Keratinocyte (primary cell): ENCODE measurements around the gene TMEM176B. TPM values are rescaled to one million over a fixed set of nuclear protein-coding genes. Genes with fewer than 3 reads are reported as not detected.

Source experiments
- DNase-seq: peaks from one replicate; pipeline ENCODE4 v3.0.0-alpha.2; 2011; ENCODE audit warnings: low read depth, missing footprints, low spot score
- FAIRE-seq: peaks from 2 replicates; lab custom pipeline; 2011; peaks lifted over from hg19 to GRCh38; lab: Jason Lieb, UNC
- H2AFZ ChIP-seq: 2 replicates; pipeline ENCODE4 v1.6.0; 2012; ENCODE audit warnings: low read length, control low read depth, inconsistent platforms; ENCODE audit not compliant: control insufficient read depth
- H3K27ac ChIP-seq: 2 replicates; pipeline ENCODE4 v1.5.1; 2011; ENCODE audit warnings: low read length; ENCODE audit not compliant: control insufficient read depth, insufficient read depth
- H3K27me3 ChIP-seq: 3 replicates; pipeline ENCODE4 v1.6.0; 2011; ENCODE audit warnings: low read length; ENCODE audit not compliant: control insufficient read depth, insufficient read depth; ENCODE audit errors: extremely low read depth
- H3K36me3 ChIP-seq, 2 experiments: 2 replicates in 1 of 2; 3 replicates in 1 of 2; pipeline ENCODE4 v1.5.1; 2011; ENCODE audit warnings: low read length in 2 of 2, mild to moderate bottlenecking in 1 of 2; ENCODE audit not compliant: control insufficient read depth in 2 of 2, insufficient read depth in 2 of 2; ENCODE audit errors: extremely low read depth in 1 of 2
- H3K4me1 ChIP-seq: 3 replicates; pipeline ENCODE4 v1.5.1; 2011; ENCODE audit warnings: low read length; ENCODE audit not compliant: control insufficient read depth, insufficient read depth; ENCODE audit errors: extremely low read depth
- H3K4me2 ChIP-seq: 3 replicates; pipeline ENCODE4 v1.6.0; 2011; ENCODE audit warnings: low read depth, low read length; ENCODE audit not compliant: control insufficient read depth, insufficient read depth; ENCODE audit errors: extremely low read depth
- H3K4me3 ChIP-seq, 3 experiments: fragments of 200-600 bp in 1 of 3; sonication (generic) in 1 of 3; 2 replicates in 2 of 3; 3 replicates in 1 of 3; pipeline ENCODE4 v1.5.1; 2011 to 2016; ENCODE audit warnings: low read length in 3 of 3, mild to moderate bottlenecking in 3 of 3, control low read depth in 2 of 3, inconsistent platforms in 1 of 3, low read depth in 1 of 3, mixed read lengths in 1 of 3, mixed run types in 1 of 3, moderate library complexity in 1 of 3; ENCODE audit not compliant: control insufficient read depth in 2 of 3, insufficient read depth in 2 of 3; ENCODE audit errors: extremely low read depth in 1 of 3
- H3K79me2 ChIP-seq: 2 replicates; pipeline ENCODE4 v1.6.0; 2012; ENCODE audit warnings: low read length; ENCODE audit not compliant: control insufficient read depth, insufficient read depth
- H3K9ac ChIP-seq: 3 replicates; pipeline ENCODE4 v1.6.0; 2011; ENCODE audit warnings: low read length; ENCODE audit not compliant: control insufficient read depth, insufficient read depth; ENCODE audit errors: extremely low read depth
- H3K9me1 ChIP-seq: 3 replicates; pipeline ENCODE4 v1.6.0; 2011; ENCODE audit warnings: low read length; ENCODE audit not compliant: control insufficient read depth, insufficient read depth; ENCODE audit errors: extremely low read depth
- H3K9me3 ChIP-seq: 2 replicates; pipeline ENCODE4 v1.5.1; 2012; ENCODE audit warnings: low read depth, low read length; ENCODE audit not compliant: control insufficient read depth
- H4K20me1 ChIP-seq: 3 replicates; pipeline ENCODE4 v1.6.0; 2011; ENCODE audit warnings: low read length; ENCODE audit not compliant: control insufficient read depth, insufficient read depth; ENCODE audit errors: extremely low read depth
- CTCF ChIP-seq, 3 experiments: IDR thresholded peaks in 1 of 3; conservative IDR thresholded peaks in 1 of 3; optimal IDR thresholded peaks in 1 of 3; 2 replicates in 2 of 3; 3 replicates in 1 of 3; pipeline versions ENCODE3 to v1.5.1; 2011; ENCODE audit warnings: low read length in 3 of 3, mild to moderate bottlenecking in 3 of 3, moderate library complexity in 2 of 3, control low read depth in 1 of 3, inconsistent platforms in 1 of 3; ENCODE audit not compliant: insufficient read depth in 2 of 3; ENCODE audit errors: extremely low read depth in 1 of 3
- EZH2 ChIP-seq: IDR thresholded peaks from one replicate; pipeline ENCODE4 v1.6.1; 2012; ENCODE audit warnings: inconsistent platforms, mild to moderate bottlenecking, low read length, moderate library complexity
- dilution Hi-C: fragments of 300-500 bp; cut with MboI; formaldehyde crosslinking; loops from one replicate; pipeline ENCODE4 v1.7.0; 2020; ENCODE audit warnings: low sequenced_read_pairs; ENCODE audit not compliant: extremely low pct_ligation_motif_present
- polyA plus RNA-seq, 5 experiments: library from polyadenylated mRNA; depleted of rRNA in 3 of 5; stranded (reverse) in 3 of 5; stranded (forward) in 1 of 5; unstranded in 1 of 5; fragments of >200 nt; gene quantifications; 1 replicate in 1 of 5; 2 replicates in 3 of 5; 3 replicates in 1 of 5; pipeline versions ENCODE4 v1.2.1 to v1.2.3, GENCODE V29; 2011 to 2012; ENCODE audit warnings: missing spikeins in 2 of 5, low read depth in 1 of 5, low replicate concordance in 1 of 5

TMEM176B gene
- polyA plus RNA-seq, 1 donor (not counting 4 experiments of a cell fraction or from before 2014, with no cell fraction given), result not detected

GRCh38 chr7:150790416-150791075 lies 9.6 kb downstream of the TMEM176B start:
- FAIRE-seq (no peak), DNase-seq (no peak)
- Histone ChIP-seq H3K27me3 (peaks cover 8% of the 10 kb centered on the region), H3K4me3 (no peak overlapping the region), H4K20me1 (no peaks in the 10 kb centered on the region), H3K4me1 (no peaks in the 10 kb centered on the region), H3K9ac (no peak overlapping the region), H3K27ac (no peak overlapping the region), H3K4me2 (no peak overlapping the region), H3K9me3 (no peaks in the 10 kb centered on the region), H3K9me1 (no peaks in the 10 kb centered on the region), H3K79me2 (no peaks in the 10 kb centered on the region), H2AFZ (no peak overlapping the region), H3K36me3 (no peaks in the 10 kb centered on the region)
- dilution Hi-C loops, result no loop called here
- no peak for TF ChIP-seq EZH2
- TF ChIP-seq CTCF (optimal IDR thresholded peaks at IDR 0.05 in 1 of 3, IDR thresholded peaks at IDR 0.05 in 1 of 3, conservative IDR thresholded peaks at IDR 0.05 in 1 of 3; ENCODE audit: extremely low read depth in 1 of 3, insufficient read depth in 2 of 3, low read length in 3 of 3), result no peak

GRCh38 chr7:150788474-150789269 lies 11.5 kb downstream of the TMEM176B start:
- Histone ChIP-seq H3K4me3 (no peak overlapping the region), H3K4me1 (no peaks in the 10 kb centered on the region), H2AFZ (no peak overlapping the region), H4K20me1 (no peaks in the 10 kb centered on the region), H3K27me3 (peaks cover 10% of the 10 kb centered on the region), H3K36me3 (no peaks in the 10 kb centered on the region), H3K9ac (no peak overlapping the region), H3K79me2 (no peaks in the 10 kb centered on the region), H3K9me3 (no peaks in the 10 kb centered on the region), H3K4me2 (no peak overlapping the region), H3K27ac (no peak overlapping the region), H3K9me1 (no peaks in the 10 kb centered on the region)
- TF ChIP-seq EZH2, result no peak
- TF ChIP-seq CTCF (optimal IDR thresholded peaks at IDR 0.05 in 1 of 3, IDR thresholded peaks at IDR 0.05 in 1 of 3, conservative IDR thresholded peaks at IDR 0.05 in 1 of 3; ENCODE audit: extremely low read depth in 1 of 3, insufficient read depth in 2 of 3, low read length in 3 of 3), result no peak
- dilution Hi-C loops, result no loop called here
- no peak for DNase-seq
- FAIRE-seq, result no peak
